K562 (cell line): ENCODE data around the gene DPEP1.

ENCODE experiments used
- BRF1 ChIP-seq: IDR thresholded peaks from 3 replicates; pipeline ENCODE4 v1.6.1; 2011; ENCODE audit warnings: borderline replicate concordance, mild to moderate bottlenecking; ENCODE audit not compliant: insufficient read length; ENCODE audit errors: extremely low read depth
- FOXP1 ChIP-seq: sonication (generic); formaldehyde crosslinking; IDR thresholded peaks from 2 replicates; pipeline ENCODE4 v1.8.0; 2022; ENCODE audit warnings: mild to moderate bottlenecking, missing genetic modification reagents
- JUN ChIP-seq, 2 experiments: sonication (generic) in 1 of 2; formaldehyde crosslinking in 1 of 2; IDR thresholded peaks; 2 replicates each; pipeline versions ENCODE4 v1.6.1 to v1.8.0; 2012 to 2022; ENCODE audit warnings: borderline replicate concordance in 2 of 2, mild to moderate bottlenecking in 2 of 2, improper control_type of control experiment in 1 of 2, low read depth in 1 of 2, low read length in 1 of 2, missing genetic modification reagents in 1 of 2
- JUNB ChIP-seq: fragments of 450-650 bp; formaldehyde crosslinking; conservative IDR thresholded peaks from 2 replicates; pipeline ENCODE4 v1.4.0; 2020; ENCODE audit warnings: mild to moderate bottlenecking
- NFXL1 ChIP-seq: fragments of 450-650 bp; formaldehyde crosslinking; IDR thresholded peaks from 2 replicates; pipeline ENCODE4 v1.4.0; 2021; ENCODE audit warnings: mild to moderate bottlenecking
- NR2F6 ChIP-seq: fragments of 450-650 bp; formaldehyde crosslinking; IDR thresholded peaks from 2 replicates; pipeline ENCODE4 v1.4.0; 2020; ENCODE audit warnings: mild to moderate bottlenecking
- POLR2AphosphoS5 ChIP-seq: IDR thresholded peaks from 2 replicates; pipeline ENCODE4 v1.6.1; 2011; ENCODE audit warnings: mild to moderate bottlenecking, low read depth, low read length, moderate library complexity; ENCODE audit not compliant: control insufficient read depth, insufficient read depth
- TOE1 ChIP-seq, 2 experiments: fragments of 450-650 bp in 1 of 2; sonication (generic) in 1 of 2; formaldehyde crosslinking in 1 of 2; IDR thresholded peaks; 2 replicates each; pipeline versions ENCODE4 v1.7.1 to v1.8.0; 2016 to 2022; ENCODE audit warnings: borderline replicate concordance in 2 of 2, mild to moderate bottlenecking in 2 of 2, antibody characterized with exemption in 1 of 2, inconsistent platforms in 1 of 2, low read depth in 1 of 2, missing genetic modification reagents in 1 of 2, moderate library complexity in 1 of 2
- ZNF12 ChIP-seq: sonication (generic); formaldehyde crosslinking; IDR thresholded peaks from 2 replicates; pipeline ENCODE4 v1.4.0; 2020; ENCODE audit warnings: mild to moderate bottlenecking, missing genetic modification reagents
- TF ChIP-seq, protein P1 (sequence below): fragments of 250-450 bp; sonication (Bioruptor Pico); IDR thresholded peaks from 2 replicates; pipeline ENCODE4 v1.4.0; 2020; ENCODE audit warnings: mild to moderate bottlenecking, moderate library complexity, borderline replicate concordance
- TF ChIP-seq, protein P2 (sequence below): fragments of 250-450 bp; sonication (Bioruptor Pico); IDR thresholded peaks from 2 replicates; pipeline ENCODE4 v1.5.0; 2022; ENCODE audit warnings: mild to moderate bottlenecking
- TF ChIP-seq, protein P3 (sequence below), 3 experiments: IDR thresholded peaks in 2 of 3; conservative IDR thresholded peaks in 1 of 3; 2 replicates each; pipeline ENCODE4 v1.5.1; 2011 to 2012; ENCODE audit warnings: low read length in 3 of 3, mild to moderate bottlenecking in 3 of 3, control low read depth in 2 of 3, improper control_type of control experiment in 1 of 3, inconsistent platforms in 1 of 3, low read depth in 1 of 3, mixed read lengths in 1 of 3, moderate library complexity in 1 of 3; ENCODE audit not compliant: insufficient read depth in 2 of 3
- TF ChIP-seq, protein P4 (sequence below), 2 experiments: IDR thresholded peaks; 2 replicates each; pipeline ENCODE4 v1.6.1; 2011; ENCODE audit warnings: borderline replicate concordance in 1 of 2, control low read depth in 1 of 2, low read depth in 1 of 2, low read length in 1 of 2, mild to moderate bottlenecking in 1 of 2, mixed read lengths in 1 of 2, moderate library complexity in 1 of 2; ENCODE audit not compliant: insufficient read depth in 1 of 2, insufficient read length in 1 of 2, poor library complexity in 1 of 2, severe bottlenecking in 1 of 2; ENCODE audit errors: extremely low read depth in 1 of 2

DNA sequence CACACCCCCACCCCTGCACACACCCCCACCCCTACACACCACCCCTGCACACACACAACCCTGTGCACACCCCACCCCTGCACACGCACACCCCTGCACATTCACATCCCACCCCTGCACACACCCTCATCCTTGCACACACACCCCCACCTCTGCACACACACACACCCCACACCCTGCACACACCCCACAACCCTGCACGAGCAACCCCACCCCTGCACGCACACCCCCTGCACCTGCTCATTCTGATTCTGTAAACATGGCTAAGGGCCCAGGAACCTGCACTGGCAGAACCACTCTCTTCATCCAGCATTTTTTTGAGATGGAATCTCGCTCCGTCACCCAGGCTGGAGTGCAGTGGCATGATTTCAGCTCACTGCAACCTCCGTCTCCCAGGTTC lies 25.9 kb downstream of the DPEP1 start:
- TF ChIP-seq ZNF12 (CRISPR knock-in tag) = no peak
- TF ChIP-seq NFXL1 (CRISPR knock-in tag) = no peak
- no peak for TF ChIP-seq TOE1 (IDR thresholded peaks at IDR 0.05; ENCODE audit: borderline replicate concordance)
- TF ChIP-seq TOE1 (CRISPR knock-in tag; IDR thresholded peaks at IDR 0.05; ENCODE audit: borderline replicate concordance, low read depth) = no peak
- no peak for TF ChIP-seq BRF1
- no peak for TF ChIP-seq POLR2AphosphoS5
- no peak for TF ChIP-seq JUNB (CRISPR knock-in tag)
- no peak for TF ChIP-seq FOXP1 (CRISPR knock-in tag)
- no peak for TF ChIP-seq JUN (IDR thresholded peaks at IDR 0.05; ENCODE audit: borderline replicate concordance, low read depth, low read length)
- no peak for TF ChIP-seq JUN (CRISPR knock-in tag; IDR thresholded peaks at IDR 0.05; ENCODE audit: borderline replicate concordance)
- TF ChIP-seq, protein P1, sequence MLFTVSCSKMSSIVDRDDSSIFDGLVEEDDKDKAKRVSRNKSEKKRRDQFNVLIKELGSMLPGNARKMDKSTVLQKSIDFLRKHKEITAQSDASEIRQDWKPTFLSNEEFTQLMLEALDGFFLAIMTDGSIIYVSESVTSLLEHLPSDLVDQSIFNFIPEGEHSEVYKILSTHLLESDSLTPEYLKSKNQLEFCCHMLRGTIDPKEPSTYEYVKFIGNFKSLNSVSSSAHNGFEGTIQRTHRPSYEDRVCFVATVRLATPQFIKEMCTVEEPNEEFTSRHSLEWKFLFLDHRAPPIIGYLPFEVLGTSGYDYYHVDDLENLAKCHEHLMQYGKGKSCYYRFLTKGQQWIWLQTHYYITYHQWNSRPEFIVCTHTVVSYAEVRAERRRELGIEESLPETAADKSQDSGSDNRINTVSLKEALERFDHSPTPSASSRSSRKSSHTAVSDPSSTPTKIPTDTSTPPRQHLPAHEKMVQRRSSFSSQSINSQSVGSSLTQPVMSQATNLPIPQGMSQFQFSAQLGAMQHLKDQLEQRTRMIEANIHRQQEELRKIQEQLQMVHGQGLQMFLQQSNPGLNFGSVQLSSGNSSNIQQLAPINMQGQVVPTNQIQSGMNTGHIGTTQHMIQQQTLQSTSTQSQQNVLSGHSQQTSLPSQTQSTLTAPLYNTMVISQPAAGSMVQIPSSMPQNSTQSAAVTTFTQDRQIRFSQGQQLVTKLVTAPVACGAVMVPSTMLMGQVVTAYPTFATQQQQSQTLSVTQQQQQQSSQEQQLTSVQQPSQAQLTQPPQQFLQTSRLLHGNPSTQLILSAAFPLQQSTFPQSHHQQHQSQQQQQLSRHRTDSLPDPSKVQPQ = no peak
- no peak for TF ChIP-seq NR2F6 (CRISPR knock-in tag)
- TF ChIP-seq, protein P2, sequence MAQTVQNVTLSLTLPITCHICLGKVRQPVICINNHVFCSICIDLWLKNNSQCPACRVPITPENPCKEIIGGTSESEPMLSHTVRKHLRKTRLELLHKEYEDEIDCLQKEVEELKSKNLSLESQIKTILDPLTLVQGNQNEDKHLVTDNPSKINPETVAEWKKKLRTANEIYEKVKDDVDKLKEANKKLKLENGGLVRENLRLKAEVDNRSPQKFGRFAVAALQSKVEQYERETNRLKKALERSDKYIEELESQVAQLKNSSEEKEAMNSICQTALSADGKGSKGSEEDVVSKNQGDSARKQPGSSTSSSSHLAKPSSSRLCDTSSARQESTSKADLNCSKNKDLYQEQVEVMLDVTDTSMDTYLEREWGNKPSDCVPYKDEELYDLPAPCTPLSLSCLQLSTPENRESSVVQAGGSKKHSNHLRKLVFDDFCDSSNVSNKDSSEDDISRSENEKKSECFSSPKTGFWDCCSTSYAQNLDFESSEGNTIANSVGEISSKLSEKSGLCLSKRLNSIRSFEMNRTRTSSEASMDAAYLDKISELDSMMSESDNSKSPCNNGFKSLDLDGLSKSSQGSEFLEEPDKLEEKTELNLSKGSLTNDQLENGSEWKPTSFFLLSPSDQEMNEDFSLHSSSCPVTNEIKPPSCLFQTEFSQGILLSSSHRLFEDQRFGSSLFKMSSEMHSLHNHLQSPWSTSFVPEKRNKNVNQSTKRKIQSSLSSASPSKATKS = no peak
- TF ChIP-seq, protein P3, sequence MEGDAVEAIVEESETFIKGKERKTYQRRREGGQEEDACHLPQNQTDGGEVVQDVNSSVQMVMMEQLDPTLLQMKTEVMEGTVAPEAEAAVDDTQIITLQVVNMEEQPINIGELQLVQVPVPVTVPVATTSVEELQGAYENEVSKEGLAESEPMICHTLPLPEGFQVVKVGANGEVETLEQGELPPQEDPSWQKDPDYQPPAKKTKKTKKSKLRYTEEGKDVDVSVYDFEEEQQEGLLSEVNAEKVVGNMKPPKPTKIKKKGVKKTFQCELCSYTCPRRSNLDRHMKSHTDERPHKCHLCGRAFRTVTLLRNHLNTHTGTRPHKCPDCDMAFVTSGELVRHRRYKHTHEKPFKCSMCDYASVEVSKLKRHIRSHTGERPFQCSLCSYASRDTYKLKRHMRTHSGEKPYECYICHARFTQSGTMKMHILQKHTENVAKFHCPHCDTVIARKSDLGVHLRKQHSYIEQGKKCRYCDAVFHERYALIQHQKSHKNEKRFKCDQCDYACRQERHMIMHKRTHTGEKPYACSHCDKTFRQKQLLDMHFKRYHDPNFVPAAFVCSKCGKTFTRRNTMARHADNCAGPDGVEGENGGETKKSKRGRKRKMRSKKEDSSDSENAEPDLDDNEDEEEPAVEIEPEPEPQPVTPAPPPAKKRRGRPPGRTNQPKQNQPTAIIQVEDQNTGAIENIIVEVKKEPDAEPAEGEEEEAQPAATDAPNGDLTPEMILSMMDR (IDR thresholded peaks at IDR 0.05 in 2 of 3, conservative IDR thresholded peaks at IDR 0.05 in 1 of 3; ENCODE audit: insufficient read depth in 2 of 3, low read depth in 1 of 3, low read length in 3 of 3) = no peak
- TF ChIP-seq, protein P4, sequence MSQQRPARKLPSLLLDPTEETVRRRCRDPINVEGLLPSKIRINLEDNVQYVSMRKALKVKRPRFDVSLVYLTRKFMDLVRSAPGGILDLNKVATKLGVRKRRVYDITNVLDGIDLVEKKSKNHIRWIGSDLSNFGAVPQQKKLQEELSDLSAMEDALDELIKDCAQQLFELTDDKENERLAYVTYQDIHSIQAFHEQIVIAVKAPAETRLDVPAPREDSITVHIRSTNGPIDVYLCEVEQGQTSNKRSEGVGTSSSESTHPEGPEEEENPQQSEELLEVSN (IDR thresholded peaks at IDR 0.05; ENCODE audit: borderline replicate concordance in 1 of 2, extremely low read depth in 1 of 2, insufficient read depth in 1 of 2, insufficient read length in 1 of 2, low read depth in 1 of 2, low read length in 1 of 2, poor library complexity in 1 of 2, severe bottlenecking in 1 of 2) = no peak
